ENCODE measurements around the gene SRRM2.

The SRRM2 gene

DNA sequence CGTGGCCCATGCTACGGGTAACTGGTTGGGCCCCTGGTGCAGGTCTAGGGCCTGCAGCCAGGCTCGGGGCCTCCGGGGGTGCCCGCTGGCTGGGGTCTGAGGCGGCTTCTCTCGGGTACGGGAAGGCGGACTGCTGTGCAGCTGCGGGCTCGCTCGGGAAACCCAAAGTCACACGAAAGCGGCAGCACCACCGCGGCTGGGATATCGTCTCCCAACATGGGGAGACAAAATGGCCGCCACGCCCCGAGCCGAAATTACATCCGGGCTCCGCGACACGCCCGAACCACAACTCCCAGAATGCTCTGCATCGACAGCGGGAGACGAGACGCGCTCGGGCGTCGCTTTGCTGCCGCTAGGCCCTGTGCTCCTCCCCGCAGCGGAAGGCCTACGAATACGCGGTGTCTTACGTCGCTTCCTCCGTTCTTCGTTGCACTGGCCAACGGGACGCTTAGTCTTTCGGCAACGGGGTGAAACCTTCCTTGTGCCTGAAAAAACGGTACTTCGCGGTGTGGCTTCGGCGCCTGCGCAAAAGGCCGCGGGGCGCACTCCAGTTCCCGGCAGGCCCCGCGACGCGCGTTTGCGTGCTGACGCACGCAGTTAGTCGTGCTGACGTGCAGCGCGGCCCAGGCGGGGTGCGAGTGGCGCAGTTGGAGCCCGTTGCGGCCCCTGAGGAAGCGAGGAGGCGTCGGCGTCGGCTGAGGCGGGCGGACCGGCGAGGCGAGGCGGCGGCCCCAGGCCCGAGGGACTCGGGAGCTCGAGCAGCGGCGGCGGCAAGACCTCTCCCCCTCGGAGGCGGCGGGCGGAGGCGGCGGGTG, at the start of gene SRRM2:
Gene SRRM2, plus strand, starts transcription at position 604 of the 815 bp plus-strand sequence. CDS start 3,727 bp downstream, outside the sequence.
- peak; percentile 98 for DNase-seq (ENCODE audit: low spot score)

DNA sequence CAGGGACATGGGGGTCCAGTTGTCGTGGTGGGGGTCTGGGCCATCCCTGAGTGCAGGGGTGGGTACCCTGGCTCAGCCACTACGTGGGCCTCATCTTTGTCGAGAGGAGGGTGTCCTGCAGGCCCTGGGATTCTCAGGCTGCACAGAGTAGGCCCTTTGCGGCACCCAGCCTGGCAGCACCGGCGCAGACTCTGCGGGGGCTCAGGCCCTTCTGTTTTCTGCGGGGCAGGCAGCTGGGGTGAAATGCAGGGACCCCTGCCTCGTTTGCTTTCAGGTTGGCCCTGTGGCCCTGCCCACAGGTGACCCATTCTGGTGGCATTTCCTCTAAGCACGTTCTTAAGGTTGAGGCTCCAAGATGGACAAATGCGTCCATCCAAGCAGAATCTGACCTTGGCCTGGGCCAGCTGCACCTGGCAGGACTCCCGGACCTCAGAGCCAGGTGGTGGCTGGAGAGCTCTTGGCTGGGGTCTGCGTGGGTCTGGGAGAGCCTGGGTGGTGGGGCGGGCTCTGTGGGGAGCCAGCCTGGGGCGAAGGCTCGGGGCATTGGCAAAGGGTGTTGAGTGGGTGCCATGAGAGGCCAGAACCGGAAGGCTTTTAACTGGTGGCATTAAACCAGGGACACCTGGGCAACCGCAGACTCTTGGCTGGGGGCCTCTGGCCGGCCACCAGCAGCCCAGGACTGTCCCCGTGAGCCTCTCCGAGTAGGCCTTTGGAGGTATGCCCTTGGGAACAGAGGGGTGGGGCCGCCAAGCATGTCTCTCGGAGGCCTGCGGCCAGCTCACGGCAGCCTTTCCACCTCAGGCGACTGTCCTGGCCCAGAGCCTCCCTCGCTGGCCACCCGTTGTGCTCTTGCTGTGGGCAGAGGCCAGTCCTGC, 49.3 kb upstream of the SRRM2 start:
- no peak for DNase-seq (ENCODE audit: low spot score)

DNA sequence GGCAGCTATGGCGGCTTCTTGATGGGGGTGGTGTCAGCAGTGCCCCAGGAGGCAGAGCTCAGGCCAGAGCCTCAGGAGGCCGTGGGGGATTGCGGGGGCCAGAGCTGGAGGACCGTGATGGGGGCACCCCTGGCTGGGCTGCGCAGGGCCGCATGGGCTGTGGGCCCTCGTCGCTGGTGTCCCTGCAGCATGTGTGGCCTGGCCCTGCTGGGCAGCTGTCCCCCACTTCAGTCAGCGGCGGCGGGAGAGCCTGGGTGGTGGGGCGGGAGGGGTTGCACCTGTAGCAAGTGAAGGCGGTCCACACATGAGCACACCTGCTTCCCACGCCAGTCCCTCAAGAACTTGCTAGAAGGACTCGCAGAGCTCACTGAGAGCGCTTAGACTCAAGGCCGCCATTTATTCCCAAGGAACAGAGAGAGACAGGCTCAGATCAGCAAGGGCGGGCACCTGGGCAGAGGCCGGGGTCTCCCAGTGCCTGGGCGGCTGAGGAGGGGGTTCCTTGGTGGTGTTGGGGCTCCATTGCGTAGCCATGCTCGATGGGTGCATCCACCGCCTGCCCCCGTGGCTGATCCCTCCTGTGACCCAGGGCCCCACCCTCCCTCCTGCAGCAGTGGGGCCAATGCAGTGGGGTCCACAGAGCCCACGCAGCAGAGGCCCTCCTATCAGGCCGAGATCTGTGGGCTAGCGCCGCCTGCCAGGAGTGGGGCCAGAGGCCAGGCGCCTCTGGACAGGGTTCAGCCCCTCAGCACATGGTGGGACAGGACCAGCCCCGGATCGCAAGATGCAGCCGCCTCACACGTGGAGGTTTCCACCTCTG, 48.1 kb upstream of the SRRM2 start:
- no peak for DNase-seq (ENCODE audit: low spot score)

DNA sequence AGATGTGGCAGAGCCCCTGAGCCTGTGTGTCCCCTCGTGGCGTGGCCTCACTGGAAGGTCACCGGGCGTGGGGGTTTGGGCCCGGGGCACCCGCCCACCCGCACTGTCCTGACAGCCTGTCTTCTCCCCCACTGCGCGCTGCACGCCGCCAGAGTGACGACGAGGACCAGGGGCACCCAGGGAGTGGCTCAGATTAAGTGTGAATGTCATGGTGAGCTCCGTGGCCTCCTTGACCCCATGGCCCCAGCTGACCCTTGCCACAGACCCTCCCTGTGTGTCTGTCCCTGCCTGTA, 47.5 kb upstream of the SRRM2 start:
- DNase-seq (ENCODE audit: low spot score): no peak

DNA sequence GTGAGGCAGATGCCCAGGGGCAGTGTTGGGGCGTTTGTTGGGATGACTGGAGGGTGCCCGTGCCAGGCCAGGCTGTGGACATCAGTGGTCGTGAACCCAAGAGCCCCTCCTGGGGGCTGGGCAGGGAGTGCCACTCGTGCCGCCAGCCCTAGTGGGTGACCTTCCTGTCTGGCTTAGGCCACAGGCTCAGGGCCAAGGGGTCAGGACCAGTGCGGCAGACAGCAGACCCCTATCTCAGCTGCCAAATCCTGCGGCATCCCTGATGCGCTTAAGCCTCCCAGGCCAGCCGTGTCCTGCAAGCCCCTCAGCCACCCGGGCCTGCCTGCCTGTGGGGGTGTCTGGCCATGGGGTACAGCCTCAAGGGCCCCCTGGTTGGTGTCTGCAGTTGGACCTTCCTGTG, 47.1 kb upstream of the SRRM2 start:
- no peak for DNase-seq (ENCODE audit: low spot score)

DNA sequence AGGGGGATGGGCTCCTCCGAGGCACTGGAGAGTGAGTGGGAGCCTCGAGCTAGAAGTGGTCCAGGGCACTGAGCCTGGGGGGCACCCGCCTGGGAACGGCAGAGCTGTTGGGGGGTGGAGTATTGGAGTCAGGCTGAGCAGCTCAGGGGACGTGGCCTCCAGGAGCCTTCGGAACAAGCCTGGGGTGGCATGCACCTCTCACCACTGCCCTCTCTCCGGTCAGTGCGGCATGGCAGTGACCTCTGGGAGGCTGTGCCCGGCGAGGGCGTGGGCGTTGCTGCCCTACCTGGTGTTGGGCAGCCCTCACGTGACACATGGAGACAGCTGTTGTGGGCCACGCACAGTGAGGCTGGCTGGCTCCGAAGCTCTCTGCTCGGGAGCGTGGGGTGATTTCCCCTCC, 46.4 kb upstream of the SRRM2 start:
- DNase-seq (ENCODE audit: low spot score): no peak

DNA sequence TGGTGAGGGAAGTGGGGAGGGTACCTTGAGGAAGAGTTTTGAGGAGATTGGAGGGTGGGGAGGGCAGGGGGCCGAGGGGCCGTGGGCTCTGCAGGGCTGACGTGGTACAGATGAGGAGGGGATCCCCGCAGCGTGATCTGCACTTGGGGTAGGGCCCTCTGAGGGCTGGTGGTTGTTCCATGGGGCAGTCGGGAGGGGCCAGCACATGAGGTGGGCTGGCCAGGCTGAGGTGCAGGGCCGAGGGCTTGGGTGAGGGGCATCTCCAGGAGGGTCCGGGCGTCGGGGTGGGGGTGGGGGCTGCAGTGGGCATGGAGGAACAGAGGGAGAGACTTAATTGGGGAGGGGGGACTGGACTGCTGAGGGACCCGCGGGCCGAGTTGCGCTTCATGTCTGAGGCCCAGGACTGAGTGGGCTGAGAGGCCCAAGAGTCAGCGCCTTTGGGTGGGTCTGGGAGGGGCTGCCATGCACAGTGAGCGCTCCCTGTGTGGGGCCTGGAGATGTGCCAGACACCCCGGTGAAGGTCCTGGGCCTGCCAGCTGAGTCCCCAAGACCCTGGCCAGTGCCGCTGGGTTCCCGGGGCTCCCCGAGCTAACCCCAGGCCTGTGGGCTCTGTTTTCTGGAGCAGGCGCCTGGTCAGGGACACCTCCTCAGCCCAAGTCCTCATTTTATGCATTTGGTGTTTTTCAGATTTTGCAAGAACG, 45.7 kb upstream of the SRRM2 start:
- DNase-seq (ENCODE audit: low spot score): no peak

DNA sequence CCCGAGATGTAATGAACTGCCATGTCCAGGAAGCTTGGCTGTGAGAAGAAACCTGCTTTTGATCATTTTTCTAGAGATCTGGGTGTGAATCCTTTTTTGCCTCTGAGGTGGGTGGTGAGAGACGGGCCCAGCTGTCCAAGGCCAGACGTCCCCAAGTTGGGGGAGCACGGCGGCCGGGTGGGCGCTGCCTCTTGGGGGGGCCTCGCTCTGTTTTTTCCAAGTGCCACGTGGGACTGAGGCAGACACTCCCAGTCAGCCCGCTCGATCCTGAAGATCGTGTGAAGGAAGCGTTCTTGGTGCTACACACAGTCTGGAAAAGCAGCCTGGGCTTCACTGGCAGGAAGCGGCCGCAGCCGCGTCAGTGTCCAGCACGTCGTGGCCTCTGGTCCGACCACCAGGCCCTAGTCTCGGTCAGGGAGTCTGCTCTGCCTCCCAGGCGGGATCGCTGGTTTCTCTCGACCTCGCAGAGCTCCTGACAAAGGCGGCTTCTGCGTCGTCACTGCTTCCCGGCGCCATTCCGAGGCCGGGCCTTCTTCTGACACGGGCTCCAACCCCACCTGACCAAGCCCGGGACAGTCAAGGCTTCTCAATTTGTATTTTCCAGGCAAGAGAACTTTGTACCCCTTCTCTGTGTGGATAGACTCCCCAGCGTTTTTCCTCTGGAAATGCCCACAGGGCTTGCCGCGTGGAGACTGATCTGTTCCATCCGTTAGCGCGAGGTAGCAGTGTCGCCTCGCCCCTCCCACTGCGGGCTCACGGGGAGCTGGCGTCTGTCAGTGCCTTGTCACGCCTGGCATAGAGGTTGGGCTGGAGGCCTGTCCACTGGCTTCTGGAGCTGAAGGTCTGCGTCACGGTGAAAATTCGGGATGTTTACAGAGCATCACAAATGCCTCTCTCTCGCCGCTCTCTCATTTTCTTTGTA, 44.8 kb upstream of the SRRM2 start:
- no peak for DNase-seq (ENCODE audit: low spot score)

DNA sequence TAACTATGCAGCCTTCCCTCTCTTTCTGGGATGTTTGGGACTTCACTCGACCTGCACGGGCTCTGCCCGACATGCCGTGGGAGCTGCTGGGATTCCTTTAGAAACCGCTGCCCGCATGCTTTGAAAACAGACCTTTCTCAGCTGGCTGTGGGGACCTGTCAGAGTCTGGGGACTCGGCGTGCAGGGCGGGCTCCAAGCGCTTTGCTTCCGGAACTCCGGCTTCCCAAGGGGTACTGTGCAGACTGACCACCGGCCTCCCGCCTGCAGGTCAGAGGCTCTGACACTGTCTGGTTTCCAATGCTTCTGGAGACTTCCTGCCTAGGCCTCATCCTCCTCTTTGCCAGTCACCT, 44.2 kb upstream of the SRRM2 start:
- DNase-seq (ENCODE audit: low spot score): no peak

DNA sequence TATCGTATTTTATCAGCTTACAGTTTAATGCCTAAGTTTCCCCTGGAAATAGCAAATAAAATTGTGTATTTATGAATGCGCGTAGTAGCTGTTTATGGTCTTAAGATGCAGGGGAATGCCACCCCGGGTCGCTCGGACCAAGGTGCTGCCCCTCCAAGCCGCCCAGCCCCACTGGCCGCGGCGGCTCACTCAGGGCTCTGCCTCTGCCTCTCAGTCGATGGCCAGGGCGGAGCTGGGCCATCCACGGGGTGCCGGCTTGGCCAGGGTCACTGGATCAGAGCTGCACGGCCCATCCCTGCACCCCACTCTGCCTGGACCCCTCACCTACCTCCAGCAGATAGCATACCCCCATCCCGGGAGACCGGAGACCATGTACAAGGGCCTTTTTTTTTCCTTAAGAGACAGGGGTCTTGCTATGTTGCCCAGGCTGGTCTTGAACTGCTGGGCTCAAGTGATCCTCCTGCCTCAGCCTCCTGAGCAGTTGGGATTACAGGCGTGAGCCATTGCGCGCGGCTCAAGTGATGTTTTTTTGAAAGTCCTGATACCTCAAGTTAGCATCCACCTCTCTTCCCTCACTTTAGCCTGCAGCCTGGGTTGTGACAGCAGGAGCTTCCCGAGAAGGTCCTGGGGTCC, 43.4 kb upstream of the SRRM2 start:
- DNase-seq (ENCODE audit: low spot score): no peak

DNA sequence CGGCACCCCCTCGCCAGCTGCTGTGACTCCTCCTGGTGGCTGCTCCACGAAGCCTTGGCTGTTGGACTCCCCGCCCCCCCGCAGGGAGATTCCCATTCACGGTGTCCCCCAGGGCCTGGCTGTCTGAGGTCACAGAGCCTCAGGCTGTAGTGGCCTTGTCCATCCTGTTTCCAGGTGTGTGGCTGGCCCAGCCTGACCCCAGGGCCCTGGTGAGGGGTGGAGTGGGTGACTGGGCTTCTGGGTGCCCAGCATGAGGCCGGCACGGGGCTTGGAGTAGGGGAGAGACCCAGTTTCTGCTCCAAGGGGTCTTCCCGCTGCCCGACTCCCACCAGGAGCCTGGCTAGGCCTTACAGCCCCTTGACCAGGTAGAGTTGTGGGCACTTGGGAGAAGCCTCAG, 42.9 kb upstream of the SRRM2 start:
- no peak for DNase-seq (ENCODE audit: low spot score)

DNA sequence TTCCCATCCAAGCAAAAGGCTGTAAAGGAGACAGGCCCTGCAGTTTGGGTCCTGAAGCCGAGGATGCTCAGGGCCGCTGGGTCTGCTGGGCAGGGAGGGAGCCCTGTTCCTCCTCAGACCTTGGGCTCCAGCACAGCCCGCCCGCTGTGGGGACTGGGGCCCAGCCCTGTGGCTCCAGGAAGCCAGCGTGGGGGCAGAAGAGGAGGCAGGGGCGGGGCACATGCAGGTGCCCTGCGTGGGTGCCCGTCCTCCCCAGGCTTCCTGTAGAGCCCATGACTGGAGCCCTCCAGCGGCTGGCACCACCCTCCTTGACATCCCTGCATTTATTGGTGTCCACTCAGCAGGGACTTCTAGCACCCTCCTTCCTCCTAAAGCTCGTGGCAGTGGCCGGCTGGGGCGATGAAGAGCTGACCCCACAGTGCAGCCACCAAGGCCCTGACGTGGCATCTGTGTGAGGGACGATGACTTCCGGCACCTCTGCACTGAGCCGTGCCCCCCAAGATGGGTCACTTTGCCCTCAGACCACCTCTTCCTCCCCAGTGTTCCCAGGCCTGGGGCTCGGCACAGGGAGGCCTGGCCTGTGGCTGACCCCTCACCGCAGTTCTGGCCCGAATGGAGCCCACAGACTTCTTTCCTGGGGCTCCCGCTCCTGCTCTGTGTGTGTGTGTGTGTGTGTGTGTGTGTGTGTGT, 42.3 kb upstream of the SRRM2 start:
- DNase-seq (ENCODE audit: low spot score): no peak

DNA sequence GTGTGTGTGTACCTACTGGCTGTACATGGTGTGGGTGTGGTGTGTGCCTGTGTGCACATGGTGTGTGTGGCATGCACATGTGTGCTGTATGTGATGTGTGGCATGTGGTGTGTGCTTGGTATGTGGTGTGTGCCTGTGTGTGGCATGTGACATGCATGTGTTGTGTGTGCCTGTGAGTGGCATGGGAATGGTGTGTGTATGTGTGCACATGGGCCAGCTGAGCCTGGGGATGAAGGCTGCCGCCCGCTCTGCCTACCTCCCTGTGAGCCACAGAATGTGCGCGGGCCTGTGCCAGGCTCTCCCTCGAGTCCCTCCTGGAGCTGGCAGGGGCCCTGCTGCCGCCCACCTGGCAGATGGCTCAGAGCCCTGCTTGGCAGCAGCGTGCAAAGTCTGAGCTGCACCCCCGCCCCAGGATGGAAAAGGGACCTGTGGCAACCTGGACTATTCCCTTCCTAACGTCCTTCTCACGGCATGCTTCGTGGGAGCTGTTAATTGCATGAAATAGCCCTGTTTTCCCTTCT, 41.7 kb upstream of the SRRM2 start:
- no peak for DNase-seq (ENCODE audit: low spot score)

DNA sequence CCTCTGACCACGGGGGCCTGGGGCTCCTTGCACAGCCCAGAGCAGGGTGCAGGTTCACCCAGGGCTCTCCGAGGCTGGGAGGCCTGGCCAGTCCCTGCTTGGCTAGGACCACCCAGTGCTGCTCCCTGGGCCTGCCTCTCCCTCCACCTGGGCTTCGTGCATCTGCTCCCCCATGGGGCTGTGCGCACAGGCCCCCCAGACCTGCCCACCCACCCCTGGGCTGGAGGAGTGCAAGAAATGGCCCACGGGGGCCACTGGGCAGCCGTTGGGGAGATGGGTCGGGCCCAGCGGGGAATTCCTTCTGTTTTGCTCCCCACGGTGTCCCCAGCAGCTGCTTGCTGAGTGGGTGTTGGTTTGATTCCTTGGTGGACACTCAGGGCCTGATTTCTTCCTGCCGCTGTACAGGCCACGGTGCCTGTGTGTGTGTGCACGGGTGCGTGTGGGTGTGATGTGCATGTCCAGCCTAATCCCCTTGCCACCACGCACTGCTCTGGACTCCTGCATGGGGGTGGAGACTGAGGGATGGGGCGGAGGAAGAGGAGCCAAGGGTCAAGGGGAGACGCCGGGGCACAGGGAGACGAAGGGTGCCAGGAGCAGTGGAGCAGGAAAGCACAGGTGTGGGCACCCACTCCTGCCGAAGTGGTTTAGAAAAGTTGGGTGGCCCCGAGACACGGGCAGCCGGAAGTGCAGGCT, 40.9 kb upstream of the SRRM2 start:
- no peak for DNase-seq (ENCODE audit: low spot score)

DNA sequence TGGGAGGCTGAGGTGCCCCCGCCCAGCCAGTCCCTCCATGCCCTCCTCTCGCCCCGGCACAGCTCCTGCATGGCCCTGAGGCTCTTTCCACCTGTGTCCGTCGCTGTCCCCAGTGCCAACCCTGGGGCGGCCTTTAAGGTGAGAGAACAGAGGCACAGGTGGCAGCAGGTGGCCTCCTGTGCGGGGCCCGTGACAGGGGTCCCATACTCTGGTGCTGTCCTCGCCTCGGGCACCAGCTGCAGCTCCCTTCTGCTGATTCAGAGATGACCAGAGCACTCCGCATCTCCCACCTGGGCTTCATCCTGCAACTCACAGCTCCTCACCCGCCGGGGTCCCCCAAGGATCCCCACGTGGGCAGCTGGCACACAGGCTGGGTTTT, 40.4 kb upstream of the SRRM2 start:
- DNase-seq (ENCODE audit: low spot score): no peak

DNA sequence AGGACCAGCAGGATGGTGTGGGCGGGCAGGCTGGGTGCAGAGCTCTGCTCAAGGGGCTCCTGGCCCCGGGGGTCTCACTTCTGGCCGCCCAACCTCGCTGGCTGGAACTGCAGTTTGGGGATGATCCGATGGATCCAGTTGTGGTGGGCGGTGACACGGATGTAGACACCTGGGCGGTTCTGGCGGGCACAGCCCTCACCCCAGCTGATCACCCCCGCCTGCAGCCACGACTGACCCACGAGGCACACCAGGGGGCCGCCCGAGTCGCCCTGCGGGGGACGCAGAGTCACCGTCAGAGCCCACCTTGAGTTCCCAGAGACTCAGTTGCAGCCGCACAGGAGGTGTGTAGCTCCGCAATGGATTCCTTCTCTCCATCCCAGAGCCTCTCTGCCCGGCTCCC, 39.9 kb upstream of the SRRM2 start:
- no peak for DNase-seq (ENCODE audit: low spot score)

DNA sequence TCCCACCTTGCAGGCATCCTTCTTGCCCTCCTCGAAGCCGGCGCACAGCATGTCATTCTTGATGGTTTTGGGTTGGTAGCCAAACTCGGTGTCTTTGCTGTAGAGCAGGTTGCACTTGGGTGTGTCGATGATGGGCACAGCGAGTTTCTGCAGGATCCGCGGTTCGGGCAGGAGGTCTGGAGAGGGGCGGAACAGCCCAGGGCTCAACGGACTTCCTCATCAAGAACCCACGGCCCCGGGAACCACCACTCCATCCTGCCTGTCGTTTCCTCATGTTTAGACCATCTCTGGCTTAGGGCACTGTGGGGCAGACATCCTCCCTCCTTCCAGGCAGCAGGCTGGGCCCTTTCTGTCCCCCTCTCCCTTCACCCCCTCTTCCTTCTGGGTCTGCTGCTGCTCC, 38.9 kb upstream of the SRRM2 start:
- DNase-seq (ENCODE audit: low spot score): no peak

DNA sequence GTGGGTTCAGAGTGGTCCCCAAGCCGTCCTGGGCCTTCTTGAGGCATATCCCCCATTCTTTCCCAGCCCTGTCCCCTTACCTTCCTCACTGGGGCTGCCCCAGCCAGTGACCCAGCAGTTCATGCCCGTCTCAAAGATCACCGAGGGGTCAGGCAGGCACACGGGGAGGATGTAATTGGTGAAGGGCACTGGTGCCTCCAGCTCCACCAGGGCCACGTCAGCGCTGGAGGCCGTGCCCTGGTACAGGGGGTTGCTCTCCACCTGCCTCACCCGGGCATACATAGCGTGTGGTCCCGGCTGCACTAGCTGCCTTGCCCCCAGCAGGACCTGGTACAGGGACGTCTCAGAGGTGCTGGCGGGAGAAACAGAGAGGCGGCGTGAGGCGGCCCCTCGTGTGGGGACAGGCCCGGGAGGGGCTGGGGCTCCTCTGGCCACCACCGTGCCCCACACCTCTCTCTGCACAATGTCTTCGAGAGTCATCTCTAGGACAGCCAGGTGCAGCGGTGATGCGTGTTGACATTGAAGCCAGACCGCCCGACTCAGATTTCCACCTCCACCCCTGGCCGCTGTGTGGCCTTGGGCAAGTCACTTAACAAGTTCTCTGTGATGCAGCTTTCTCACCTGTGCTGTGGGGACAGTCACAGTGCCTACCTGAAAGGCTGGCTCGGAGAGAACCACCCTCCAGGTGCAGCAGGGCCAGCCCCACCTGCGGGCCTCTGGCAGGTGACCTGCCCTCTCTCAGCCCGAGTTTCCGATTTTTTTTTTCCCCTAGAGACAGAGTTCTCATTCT, 38.3 kb upstream of the SRRM2 start:
- DNase-seq (ENCODE audit: low spot score): no peak
